KMS-11 (cell line): Measurements from ENCODE around the gene OGDHL.

Source experiments
- H2AFZ ChIP-seq: fragments of 200-600 bp; sonication (generic); 2 replicates; pipeline ENCODE4 v1.6.1; 2016; ENCODE audit warnings: antibody characterized with exemption, mixed run types, low read depth
- H3K27ac ChIP-seq: fragments of 200-600 bp; sonication (generic); 2 replicates; pipeline ENCODE4 v1.6.1; 2016; ENCODE audit warnings: mild to moderate bottlenecking, mixed run types
- H3K27me3 ChIP-seq: fragments of 200-600 bp; sonication (generic); 2 replicates; pipeline ENCODE4 v1.6.1; 2017; ENCODE audit warnings: mild to moderate bottlenecking, low read depth, mixed run types, moderate library complexity; ENCODE audit not compliant: insufficient read depth
- H3K36me3 ChIP-seq: fragments of 200-600 bp; sonication (generic); 2 replicates; pipeline ENCODE4 v1.6.1; 2017; ENCODE audit warnings: mild to moderate bottlenecking, mixed run types; ENCODE audit not compliant: insufficient read depth
- H3K4me1 ChIP-seq: fragments of 200-600 bp; sonication (generic); 2 replicates; pipeline ENCODE4 v1.6.1; 2016; ENCODE audit warnings: mild to moderate bottlenecking, low read depth, mixed run types; ENCODE audit not compliant: poor library complexity, severe bottlenecking
- H3K4me2 ChIP-seq: fragments of 200-600 bp; sonication (generic); 2 replicates; pipeline ENCODE4 v1.7.0; 2016; ENCODE audit warnings: mild to moderate bottlenecking, mixed run types
- H3K4me3 ChIP-seq: fragments of 200-600 bp; sonication (generic); IDR thresholded peaks from 2 replicates; pipeline ENCODE4 v1.6.1; 2017; ENCODE audit warnings: low read depth, low read length, mixed read lengths; ENCODE audit not compliant: insufficient read depth
- H3K79me2 ChIP-seq: fragments of 200-600 bp; sonication (generic); 2 replicates; pipeline ENCODE4 v1.6.1; 2016; ENCODE audit warnings: low read depth, mixed run types; ENCODE audit not compliant: insufficient read depth
- H3K9ac ChIP-seq: fragments of 200-600 bp; sonication (generic); 2 replicates; pipeline ENCODE4 v1.6.1; 2016; ENCODE audit warnings: mild to moderate bottlenecking, mixed run types
- H4K20me1 ChIP-seq: fragments of 200-600 bp; sonication (generic); 2 replicates; pipeline ENCODE4 v1.6.1; 2016; ENCODE audit warnings: mild to moderate bottlenecking, mixed run types; ENCODE audit not compliant: insufficient read depth
- CTCF ChIP-seq: fragments of 200-600 bp; sonication (generic); conservative IDR thresholded peaks from 2 replicates; pipeline ENCODE4 v1.6.1; 2017; ENCODE audit warnings: low read depth, mild to moderate bottlenecking, antibody characterized with exemption, low read length, moderate library complexity, mixed read lengths

OGDHL gene

GRCh38 chr10:49690698-49691356, 71.3 kb downstream of the OGDHL start:
- no peak overlapping the region for H3K4me2 ChIP-seq
- no peaks in the 10 kb centered on the region for H3K36me3 ChIP-seq
- no peaks in the 10 kb centered on the region for H3K4me1 ChIP-seq
- TF ChIP-seq CTCF, result no peak
- no peaks in the 10 kb centered on the region for H4K20me1 ChIP-seq
- no peak overlapping the region for H3K4me3 ChIP-seq
- H3K9ac ChIP-seq, result no peak overlapping the region
- no peaks in the 10 kb centered on the region for H3K27me3 ChIP-seq
- no peak overlapping the region for H3K27ac ChIP-seq
- no peak overlapping the region for H2AFZ ChIP-seq
- H3K79me2 ChIP-seq, result no peaks in the 10 kb centered on the region

- H3K4me3 ChIP-seq, result no peak overlapping the region
- H3K9ac ChIP-seq, result no peak overlapping the region
- no peak overlapping the region for H3K27ac ChIP-seq
- no peak for TF ChIP-seq CTCF
- no peaks in the 10 kb centered on the region for H3K4me1 ChIP-seq
- no peak overlapping the region for H2AFZ ChIP-seq
- H4K20me1 ChIP-seq, result no peaks in the 10 kb centered on the region
- H3K27me3 ChIP-seq, result no peaks in the 10 kb centered on the region
- no peak overlapping the region for H3K4me2 ChIP-seq
- H3K79me2 ChIP-seq, result no peaks in the 10 kb centered on the region
- no peaks in the 10 kb centered on the region for H3K36me3 ChIP-seq
These were observed 72.1 kb downstream of the OGDHL start for GRCh38 chr10:49689882-49690510.

GRCh38 chr10:49688920-49689319, 73.2 kb downstream of the OGDHL start:
- Histone ChIP-seq H3K4me3 (no peak overlapping the region), H3K4me1 (no peaks in the 10 kb centered on the region), H3K9ac (no peak overlapping the region), H3K27ac (no peak overlapping the region), H3K4me2 (no peak overlapping the region), H3K79me2 (no peaks in the 10 kb centered on the region), H2AFZ (no peak overlapping the region), H4K20me1 (no peaks in the 10 kb centered on the region), H3K36me3 (no peaks in the 10 kb centered on the region), H3K27me3 (no peaks in the 10 kb centered on the region)
- TF ChIP-seq CTCF, result no peak

- Histone ChIP-seq H3K36me3 (no peaks in the 10 kb centered on the region), H3K27ac (no peak overlapping the region), H3K4me2 (no peak overlapping the region), H4K20me1 (no peaks in the 10 kb centered on the region), H3K4me1 (no peaks in the 10 kb centered on the region), H3K27me3 (no peaks in the 10 kb centered on the region), H3K4me3 (no peak overlapping the region), H3K9ac (no peak overlapping the region), H3K79me2 (no peaks in the 10 kb centered on the region), H2AFZ (no peak overlapping the region)
- TF ChIP-seq CTCF, result no peak
These were observed 73.8 kb downstream of the OGDHL start for GRCh38 chr10:49688261-49688846.
